H1 (cell line): ENCODE measurements around the gene IVL. TPM values are rescaled to one million over a fixed set of nuclear protein-coding genes. Genes with fewer than 3 reads are reported as not detected.

Experiments
- CTCF ChIA-PET: fragments of 300-600 bp; sonication (Branson Sonifier 250); formaldehyde crosslinking; loops from one replicate; lab custom pipeline; 2021; ENCODE audit not compliant: partially characterized antibody; lab: Charles Lee
- POLR2A ChIA-PET: fragments of 300-600 bp; sonication (Branson Sonifier 250); formaldehyde crosslinking; loops from one replicate; lab custom pipeline; 2021; ENCODE audit warnings: inconsistent platforms; ENCODE audit not compliant: partially characterized antibody; lab: Charles Lee
- DNase-seq, 2 experiments: peaks; one replicate each; pipeline versions ENCODE4 v3.0.0 to v3.0.0-alpha.2; 2010 to 2022; ENCODE audit warnings: low spot score in 2 of 2, low read depth in 1 of 2, mixed read lengths in 1 of 2
- FAIRE-seq: peaks from 2 replicates; lab custom pipeline; 2011; peaks lifted over from hg19 to GRCh38; lab: Jason Lieb, UNC
- H2AFZ ChIP-seq: 2 replicates; pipeline ENCODE4 v1.8.1; 2012; ENCODE audit warnings: low read length, inconsistent platforms
- H2AK5ac ChIP-seq: 2 replicates; pipeline ENCODE4 v1.6.1; 2013; ENCODE audit warnings: low read depth, low read length
- H2BK120ac ChIP-seq: replicated peaks from 2 replicates; pipeline ENCODE3; 2013; ENCODE audit warnings: low read depth, low read length, inconsistent platforms
- H2BK12ac ChIP-seq: 2 replicates; pipeline ENCODE4 v1.6.1; 2013; ENCODE audit warnings: low read depth, low read length
- H2BK15ac ChIP-seq: 2 replicates; pipeline ENCODE4 v1.6.1; 2013; ENCODE audit warnings: low read length
- H2BK20ac ChIP-seq: 2 replicates; pipeline ENCODE4 v1.6.1; 2013; ENCODE audit warnings: low read length
- H2BK5ac ChIP-seq: 2 replicates; pipeline ENCODE4 v1.6.1; 2013; ENCODE audit warnings: low read depth, low read length
- H3K14ac ChIP-seq: 2 replicates; pipeline ENCODE4 v1.6.1; 2013; ENCODE audit warnings: inconsistent platforms; ENCODE audit not compliant: insufficient read length
- H3K18ac ChIP-seq: 2 replicates; pipeline ENCODE4 v1.6.1; 2013; ENCODE audit warnings: low read length; ENCODE audit errors: extremely low read depth
- H3K23ac ChIP-seq: 2 replicates; pipeline ENCODE4 v1.6.1; 2013; ENCODE audit warnings: inconsistent platforms; ENCODE audit not compliant: insufficient read length
- H3K23me2 ChIP-seq: 2 replicates; pipeline ENCODE4 v1.6.1; 2013; ENCODE audit warnings: low read depth, low read length
- H3K27ac ChIP-seq: 2 replicates; pipeline ENCODE4 v1.6.1; 2011; ENCODE audit warnings: low read depth, low read length, inconsistent platforms
- H3K27me3 ChIP-seq, 4 experiments: replicated peaks in 1 of 4; 1 replicate in 1 of 4; 2 replicates in 3 of 4; pipeline versions ENCODE4 v1.6.1 to v1.8.1; 2011 to 2013; ENCODE audit warnings: low read length in 3 of 4, mild to moderate bottlenecking in 3 of 4, inconsistent platforms in 2 of 4, mixed read lengths in 2 of 4, moderate library complexity in 1 of 4; ENCODE audit not compliant: control insufficient read depth in 3 of 4, insufficient read depth in 3 of 4; ENCODE audit errors: extremely low read depth in 1 of 4
- H3K36me3 ChIP-seq, 4 experiments: 2 replicates each; pipeline versions ENCODE4 v1.6.1 to v1.8.1; 2011 to 2013; ENCODE audit warnings: mild to moderate bottlenecking in 4 of 4, low read length in 3 of 4, moderate library complexity in 2 of 4, control low read depth in 1 of 4, inconsistent platforms in 1 of 4; ENCODE audit not compliant: insufficient read depth in 4 of 4, control insufficient read depth in 2 of 4
- H3K4ac ChIP-seq: replicated peaks from 2 replicates; pipeline ENCODE3; 2013; ENCODE audit warnings: low read length, low read depth, mixed read lengths, inconsistent platforms; ENCODE audit not compliant: insufficient read length
- H3K4me1 ChIP-seq, 4 experiments: replicated peaks in 1 of 4; 1 replicate in 1 of 4; 2 replicates in 3 of 4; pipeline versions ENCODE4 v1.6.1 to v1.8.1; 2011 to 2013; ENCODE audit warnings: low read length in 3 of 4, inconsistent platforms in 2 of 4, mixed read lengths in 1 of 4; ENCODE audit not compliant: insufficient read depth in 4 of 4, control insufficient read depth in 3 of 4
- H3K4me2 ChIP-seq, 2 experiments: 2 replicates each; pipeline versions ENCODE4 v1.6.1 to v1.8.1; 2011 to 2013; ENCODE audit warnings: low read depth in 2 of 2, low read length in 2 of 2, control low read depth in 1 of 2, inconsistent platforms in 1 of 2, mild to moderate bottlenecking in 1 of 2; ENCODE audit not compliant: insufficient read depth in 1 of 2
- H3K4me3 ChIP-seq, 4 experiments: fragments of 200-600, 300-600 bp in 1 of 4; sonication (generic), shearing (Covaris generic), sonication (Bioruptor Twin) in 1 of 4; 2 replicates each; pipeline versions ENCODE4 v1.5.1 to v1.8.1; 2011 to 2016; ENCODE audit warnings: low read length in 4 of 4, low read depth in 3 of 4, control low read depth in 2 of 4, inconsistent platforms in 2 of 4, mild to moderate bottlenecking in 2 of 4, mixed read lengths in 1 of 4, moderate library complexity in 1 of 4; ENCODE audit not compliant: insufficient read depth in 2 of 4; ENCODE audit errors: extremely low read depth in 1 of 4
- H3K56ac ChIP-seq: replicated peaks from 2 replicates; pipeline ENCODE3; 2013; ENCODE audit warnings: low read depth, mild to moderate bottlenecking, mixed read lengths, low read length, inconsistent platforms; ENCODE audit not compliant: insufficient read length
- H3K79me1 ChIP-seq: 2 replicates; pipeline ENCODE4 v1.6.1; 2013; ENCODE audit warnings: low read depth, low read length, control low read depth
- H3K79me2 ChIP-seq, 2 experiments: 2 replicates each; pipeline versions ENCODE4 v1.6.1 to v1.8.1; 2012 to 2013; ENCODE audit warnings: low read length in 2 of 2, mild to moderate bottlenecking in 2 of 2, inconsistent platforms in 1 of 2; ENCODE audit not compliant: insufficient read depth in 2 of 2, control insufficient read depth in 1 of 2
- H3K9ac ChIP-seq, 4 experiments: replicated peaks in 1 of 4; 1 replicate in 1 of 4; 2 replicates in 3 of 4; pipeline versions ENCODE4 v1.6.1 to v1.8.1; 2011 to 2013; ENCODE audit warnings: low read depth in 3 of 4, low read length in 3 of 4, control low read depth in 2 of 4, mild to moderate bottlenecking in 2 of 4, moderate library complexity in 2 of 4, inconsistent platforms in 1 of 4; ENCODE audit errors: extremely low read depth in 1 of 4
- H3K9me3 ChIP-seq, 2 experiments: 2 replicates each; pipeline versions ENCODE4 v1.6.1 to v1.8.1; 2012 to 2013; ENCODE audit warnings: mild to moderate bottlenecking in 2 of 2, moderate library complexity in 2 of 2, control low read depth in 1 of 2, inconsistent platforms in 1 of 2, low read depth in 1 of 2, low read length in 1 of 2, mixed read lengths in 1 of 2; ENCODE audit not compliant: insufficient read depth in 2 of 2
- H4K20me1 ChIP-seq, 2 experiments: replicated peaks in 1 of 2; 2 replicates each; pipeline versions ENCODE3 to v1.8.1; 2011 to 2013; ENCODE audit warnings: inconsistent platforms in 2 of 2, low read length in 2 of 2, mild to moderate bottlenecking in 1 of 2; ENCODE audit not compliant: insufficient read depth in 2 of 2, control insufficient read depth in 1 of 2
- H4K5ac ChIP-seq: 2 replicates; pipeline ENCODE4 v1.6.1; 2013; ENCODE audit warnings: low read length, low read depth, mixed read lengths, inconsistent platforms; ENCODE audit not compliant: insufficient read length
- H4K8ac ChIP-seq: 2 replicates; pipeline ENCODE4 v1.8.0; 2013; ENCODE audit warnings: mild to moderate bottlenecking, moderate library complexity, low read length, inconsistent platforms; ENCODE audit not compliant: insufficient read depth; ENCODE audit errors: extremely low read depth
- H4K91ac ChIP-seq: replicated peaks from 2 replicates; pipeline ENCODE3; 2013; ENCODE audit warnings: low read length, mixed read lengths, inconsistent platforms; ENCODE audit not compliant: insufficient read length
- ATF2 ChIP-seq: IDR thresholded peaks from 2 replicates; pipeline ENCODE4 v1.6.1; 2012; ENCODE audit warnings: low read length, inconsistent platforms
- BCL11A ChIP-seq, 2 experiments: IDR thresholded peaks; one replicate each; pipeline ENCODE4 v1.6.1; 2011; ENCODE audit warnings: low read depth in 2 of 2, low read length in 2 of 2, mild to moderate bottlenecking in 2 of 2
- CBX5 ChIP-seq: fragments of 300-800, 300-1000 bp; sonication (generic); IDR thresholded peaks from 2 replicates; pipeline ENCODE4 v1.7.1; 2016; ENCODE audit warnings: antibody characterized with exemption, low read length, low read depth
- EP300 ChIP-seq, 2 experiments: IDR thresholded peaks; 1 replicate in 1 of 2; 2 replicates in 1 of 2; pipeline ENCODE4 v1.6.1; 2011 to 2012; ENCODE audit warnings: low read depth in 2 of 2, low read length in 2 of 2, mild to moderate bottlenecking in 2 of 2, borderline replicate concordance in 1 of 2, inconsistent platforms in 1 of 2, moderate library complexity in 1 of 2
- JUN ChIP-seq: IDR thresholded peaks from 2 replicates; pipeline ENCODE4 v1.6.1; 2011; ENCODE audit warnings: low read depth, mild to moderate bottlenecking, improper control_type of control experiment, low read length
- JUND ChIP-seq: IDR thresholded peaks from 2 replicates; pipeline ENCODE4 v1.6.1; 2011; ENCODE audit warnings: mild to moderate bottlenecking, improper control_type of control experiment, low read length
- KDM5A ChIP-seq: fragments of 200-600 bp; IDR thresholded peaks from 2 replicates; pipeline ENCODE4 v1.7.1; 2012; ENCODE audit warnings: mild to moderate bottlenecking, low read length, inconsistent platforms, mixed read lengths
- NRF1 ChIP-seq: IDR thresholded peaks from 2 replicates; pipeline ENCODE4 v1.6.1; 2011; ENCODE audit warnings: mild to moderate bottlenecking, low read depth, low read length, improper control_type of control experiment
- POU5F1 ChIP-seq: IDR thresholded peaks from 2 replicates; pipeline ENCODE4 v1.6.1; 2011; ENCODE audit warnings: low read depth, mild to moderate bottlenecking, low read length, moderate library complexity
- SP2 ChIP-seq: IDR thresholded peaks from 2 replicates; pipeline ENCODE4 v1.6.1; 2012; ENCODE audit warnings: mild to moderate bottlenecking, low read length, inconsistent platforms
- WGBS, 2 experiments: shearing (Covaris generic) in 1 of 2; methylation state at CpG; one replicate each; pipeline versions ENCODE4 v1.1.6 to v1.1.7; 2013 to 2015; ENCODE audit warnings: low lambda C conversion rate in 2 of 2, mixed read lengths in 2 of 2, inconsistent platforms in 1 of 2, low coverage in 1 of 2, missing lambda C conversion rate in 1 of 2; ENCODE audit not compliant: insufficient replicate concordance in 2 of 2, insufficient coverage in 1 of 2, insufficient read length in 1 of 2; ENCODE audit errors: extremely low coverage in 1 of 2, missing lambda C conversion rate in 1 of 2; 5-methylcytosine and 5-hydroxymethylcytosine counted together
- polyA plus RNA-seq, 7 experiments: library from polyadenylated mRNA; depleted of rRNA in 3 of 7; stranded (reverse) in 5 of 7; unstranded in 2 of 7; fragments of >200 nt in 5 of 7; fragments of 200-250 nt in 2 of 7; gene quantifications; 1 replicate in 5 of 7; 2 replicates in 1 of 7; 4 replicates in 1 of 7; pipeline versions ENCODE4 v1.2.1 to v1.2.3, GENCODE V29; 2011 to 2013; ENCODE audit warnings: missing spikeins in 2 of 7, mixed read lengths in 2 of 7
- total RNA-seq: library from RNA; stranded (reverse); fragmentation: NEBNext Ultra II Directional; extraction: Animal tissue kit (Norgen Biotek cat#: 25700); gene quantifications from 2 replicates; pipeline ENCODE4 v1.2.1, GENCODE V29; 2021

Gene IVL
- total and polyA plus RNA-seq, 2 of the 8 experiments (the other 6 are each of a cell fraction or from before 2014, with no cell fraction given) = not detected

- no peak overlapping the region for H3K18ac ChIP-seq
- no peak overlapping the region for H2BK15ac ChIP-seq
- H3K79me2 ChIP-seq = no peaks in the 10 kb centered on the region
- no peaks in the 10 kb centered on the region for H3K23me2 ChIP-seq
- no peak overlapping the region for H3K4me3 ChIP-seq
- H3K27me3 ChIP-seq = no peaks in the 10 kb centered on the region
- DNase-seq (no peak), FAIRE-seq (no peak)
- no peak overlapping the region for H2AK5ac ChIP-seq
- H3K9ac ChIP-seq = no peak overlapping the region
- no peak overlapping the region for H3K4ac ChIP-seq
- 96% methylated on average over 1 of the region's 1 CpG; no CpG with 5 or more reads in 1 of the 2 experiments for WGBS, 2 experiments
- H3K56ac ChIP-seq = no peak overlapping the region
- no peak overlapping the region for H4K8ac ChIP-seq
- H3K4me2 ChIP-seq = no peak overlapping the region
- no peak overlapping the region for H3K14ac ChIP-seq
- H3K23ac ChIP-seq = no peak overlapping the region
- H4K5ac ChIP-seq = no peak overlapping the region
- no peak overlapping the region for H2BK20ac ChIP-seq
- peaks cover 2 to 6% of the 10 kb centered on the region in 2 experiments; a peak in 2 of 4 replicates for H3K9me3 ChIP-seq
- CTCF ChIA-PET = interaction anchor here (0.7 to 1.5 kb wide), 3 partner anchors 17 to 334 kb away, joined by 3 to 6 read pairs (median 3); no protein-coding TSS in a partner anchor
- no peaks in the 10 kb centered on the region for H3K79me1 ChIP-seq
- H2BK120ac ChIP-seq = no peak overlapping the region
- H2BK5ac ChIP-seq = no peak overlapping the region
- H4K91ac ChIP-seq = no peak overlapping the region
- POLR2A ChIA-PET = no interaction called here
- H3K27ac ChIP-seq = no peak overlapping the region
- H4K20me1 ChIP-seq = no peaks in the 10 kb centered on the region
- H2BK12ac ChIP-seq = no peak overlapping the region
- no peak overlapping the region for H2AFZ ChIP-seq
- H3K36me3 ChIP-seq = no peaks in the 10 kb centered on the region
- no peaks in the 10 kb centered on the region for H3K4me1 ChIP-seq
- no peak for TF ChIP-seq ATF2
- TF ChIP-seq EP300 (IDR thresholded peaks at IDR 0.05; ENCODE audit: borderline replicate concordance in 1 of 2, low read depth in 2 of 2, low read length in 2 of 2) = no peak
- TF ChIP-seq BCL11A (IDR thresholded peaks at IDR 0.05; ENCODE audit: low read depth in 2 of 2, low read length in 2 of 2) = no peak
- TF ChIP-seq NRF1 = no peak
- no peak for TF ChIP-seq JUN
- TF ChIP-seq CBX5 = no peak
- TF ChIP-seq SP2 = no peak
- TF ChIP-seq JUND = no peak
- no peak for TF ChIP-seq KDM5A
- no peak for TF ChIP-seq POU5F1
Measured at GRCh38 chr1:152888126-152888525, 20.2 kb upstream of the IVL start.
